B cell (primary cell): Measurements from ENCODE around the gene ADSS2. TPM values are rescaled to one million over a fixed set of nuclear protein-coding genes. Genes with fewer than 3 reads are reported as not detected.
"Not testable (repeated sequence)": the region's sequence is repeated elsewhere in the genome, so short reads cannot be mapped to it uniquely, and the experiment has no call there.

ENCODE experiments used
- ATAC-seq: fragments of 200-7000 bp; cut with Tn5 transposase; one replicate; pipeline ENCODE4 v1.10.0; 2021; ENCODE audit warnings: low read depth, mild to moderate bottlenecking, moderate number of reproducible peaks, moderate library complexity
- CTCF ChIA-PET: fragments of 350-600 bp; sonication (Branson Sonifier 250); formaldehyde crosslinking; loops from one replicate; lab custom pipeline; 2021; ENCODE audit warnings: antibody characterized with exemption, inconsistent platforms; lab: Charles Lee
- POLR2A ChIA-PET: fragments of 350-600 bp; sonication (Branson Sonifier 250); formaldehyde crosslinking; loops from one replicate; lab custom pipeline; 2021; ENCODE audit warnings: antibody characterized with exemption; lab: Charles Lee
- DNase-seq: peaks from one replicate; pipeline ENCODE4 v3.0.0; 2013
- H2AFZ ChIP-seq: 2 replicates; pipeline ENCODE4 v1.6.1; 2012; ENCODE audit warnings: mild to moderate bottlenecking, low read depth, low read length; ENCODE audit not compliant: insufficient read depth, poor library complexity, severe bottlenecking
- H3K27ac ChIP-seq, 2 donors: 1 replicate in 1 of 2; 2 replicates in 1 of 2; pipeline ENCODE4 v1.5.1; 2012 to 2013; ENCODE audit warnings: low read length in 2 of 2, mild to moderate bottlenecking in 2 of 2, moderate library complexity in 1 of 2
- H3K27me3 ChIP-seq, 4 experiments: fragments of 200-600 bp in 1 of 4; sonication (generic) in 1 of 4; replicated peaks in 1 of 4; 1 replicate in 2 of 4; 2 replicates in 2 of 4; pipeline versions ENCODE4 v1.6.1 to v1.7.0; 2013 to 2016; ENCODE audit warnings: low read length in 3 of 4, mild to moderate bottlenecking in 2 of 4, mixed read lengths in 1 of 4, moderate library complexity in 1 of 4; ENCODE audit not compliant: insufficient read depth in 4 of 4, control insufficient read depth in 3 of 4; ENCODE audit errors: control extremely low read depth in 1 of 4
- H3K36me3 ChIP-seq, 2 experiments: replicated peaks in 1 of 2; 1 replicate in 1 of 2; 2 replicates in 1 of 2; pipeline versions ENCODE4 v1.6.1 to v1.7.1; 2013; ENCODE audit warnings: low read length in 1 of 2; ENCODE audit not compliant: insufficient read depth in 2 of 2, control insufficient read depth in 1 of 2; ENCODE audit errors: control extremely low read depth in 1 of 2, extremely low read depth in 1 of 2
- H3K4me1 ChIP-seq, 2 donors: fragments of 200-600 bp in 1 of 2; sonication (generic) in 1 of 2; 1 replicate in 1 of 2; 2 replicates in 1 of 2; pipeline versions ENCODE4 v1.5.1 to v1.6.1; 2013 to 2017; ENCODE audit warnings: low read length in 2 of 2; ENCODE audit not compliant: control insufficient read depth in 2 of 2, insufficient read depth in 2 of 2
- H3K4me2 ChIP-seq: replicated peaks from 2 replicates; pipeline ENCODE3; 2012; ENCODE audit warnings: mild to moderate bottlenecking, low read depth, low read length; ENCODE audit not compliant: poor library complexity, severe bottlenecking
- H3K4me3 ChIP-seq, 5 experiments: fragments of 200-600 bp in 1 of 5; sonication (generic) in 1 of 5; 1 replicate in 3 of 5; 2 replicates in 2 of 5; pipeline versions ENCODE4 v1.5.1 to v1.7.0; 2011 to 2016; ENCODE audit warnings: low read length in 4 of 5, mild to moderate bottlenecking in 4 of 5, low read depth in 2 of 5, control low read depth in 1 of 5, moderate library complexity in 1 of 5; ENCODE audit not compliant: insufficient read depth in 1 of 5; ENCODE audit errors: control extremely low read depth in 1 of 5, extremely low read depth in 1 of 5
- H3K79me2 ChIP-seq: fragments of 200-600 bp; sonication (generic); one replicate; pipeline ENCODE4 v1.6.0; 2016; ENCODE audit warnings: low read length; ENCODE audit not compliant: control insufficient read depth, insufficient read depth
- H3K9ac ChIP-seq: fragments of 200-600 bp; sonication (generic); 2 replicates; pipeline ENCODE4 v1.6.1; 2017; ENCODE audit warnings: mild to moderate bottlenecking, low read length, moderate library complexity
- H3K9me3 ChIP-seq, 3 donors: one replicate each; pipeline versions ENCODE4 v1.6.1 to v1.7.1; 2013; ENCODE audit warnings: low read length in 2 of 3; ENCODE audit not compliant: control insufficient read depth in 2 of 3, insufficient read depth in 1 of 3; ENCODE audit errors: control extremely low read depth in 1 of 3
- H4K20me1 ChIP-seq: 2 replicates; pipeline ENCODE4 v1.6.0; 2012; ENCODE audit warnings: mild to moderate bottlenecking, low read length; ENCODE audit not compliant: insufficient read depth, control insufficient read depth, poor library complexity, severe bottlenecking
- H3K27ac Mint-ChIP-seq: one replicate; pipeline ENCODE4 v1.8.0; 2021; ENCODE audit warnings: mixed read lengths
- H3K27me3 Mint-ChIP-seq: one replicate; pipeline ENCODE4 v1.8.0; 2021; ENCODE audit warnings: mixed read lengths
- H3K4me1 Mint-ChIP-seq: one replicate; pipeline ENCODE4 v1.8.0; 2021; ENCODE audit warnings: mixed read lengths
- H3K4me3 Mint-ChIP-seq: one replicate; pipeline ENCODE4 v1.8.0; 2021; ENCODE audit warnings: mixed read lengths
- H3K9me3 Mint-ChIP-seq: one replicate; pipeline ENCODE4 v1.8.0; 2022; ENCODE audit warnings: mixed read lengths; ENCODE audit not compliant: insufficient read depth
- EZH2 ChIP-seq: IDR thresholded peaks from 2 replicates; pipeline ENCODE4 v1.6.1; 2012; ENCODE audit warnings: borderline replicate concordance, low read depth, mild to moderate bottlenecking, moderate library complexity, low read length; ENCODE audit not compliant: insufficient read depth, poor library complexity, severe bottlenecking
- WGBS: methylation state at CpG from one replicate; pipeline ENCODE4 v1.1.5; 2013; ENCODE audit warnings: missing lambda C conversion rate; ENCODE audit not compliant: insufficient coverage; 5-methylcytosine and 5-hydroxymethylcytosine counted together
- intact Hi-C: fragments of 100-400 bp; cut with micrococcal nuclease; formaldehyde crosslinking; loops from one replicate; pipeline ENCODE4 v1.10.0; 2022
- polyA minus RNA-seq: library from RNA; depleted of rRNA, polyadenylated mRNA; stranded (reverse); fragments of >200 nt; gene quantifications from 2 replicates; pipeline ENCODE4 v1.2.3, GENCODE V29; 2012
- polyA plus RNA-seq: library from polyadenylated mRNA; depleted of rRNA; stranded (reverse); fragments of >200 nt; gene quantifications from 2 replicates; pipeline ENCODE4 v1.2.3, GENCODE V29; 2012
- total RNA-seq, 2 donors: library from RNA; stranded (reverse); fragments of 120-200 nt in 1 of 2; gene quantifications; 1 replicate in 1 of 2; 2 replicates in 1 of 2; pipeline versions ENCODE4 v1.2.3 to v1.2.4, GENCODE V29; 2013 to 2022
- TF ChIP-seq, protein P1 (sequence below): fragments of 200-600 bp; IDR thresholded peaks from one replicate; pipeline ENCODE4 v1.8.0; 2022; ENCODE audit warnings: antibody characterized with exemption, mild to moderate bottlenecking

ADSS2 gene
- total RNA-seq (48.4 and 53.4 TPM in 2 replicates), polyA plus RNA-seq (13.0 and 24.3 TPM in 2 replicates), polyA minus RNA-seq (18.5 and 19.0 TPM in 2 replicates)
- total RNA-seq (2013): 49.7 TPM

DNA sequence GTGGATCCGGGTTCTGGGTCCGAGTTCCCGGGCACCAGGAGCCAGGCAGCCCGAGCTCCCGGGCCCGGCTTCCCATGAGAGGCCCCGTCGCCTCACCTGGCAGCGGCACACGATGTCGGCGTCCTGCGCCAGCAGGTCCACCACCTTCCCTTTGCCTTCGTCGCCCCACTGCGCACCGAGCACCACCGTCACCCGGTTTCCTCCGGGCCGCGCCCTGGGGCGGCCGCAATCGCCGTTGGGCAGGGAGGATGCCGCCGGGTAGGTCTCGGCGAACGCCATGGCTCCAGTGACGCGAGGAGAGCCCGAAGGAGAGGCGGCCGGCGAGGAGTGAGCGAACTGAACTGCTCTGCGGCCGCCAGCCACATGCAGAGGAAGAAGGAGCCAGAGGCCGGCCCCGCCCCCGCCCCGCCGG lies at the start of gene ADSS2:
TSS of gene ADSS2 (minus strand) at position 371 of the 412 bp plus-strand sequence. CDS start at position 279, 92 bp downstream.
- no peaks in the 10 kb centered on the region for H3K9me3 Mint-ChIP-seq
- H3K4me3 Mint-ChIP-seq: peak within 1 kb of the TSS; percentile 95
- Histone ChIP-seq H3K36me3 (peaks cover 0 to 13% of the 10 kb centered on the region in 2 experiments), H3K9me3 (no peaks in the 10 kb centered on the region), H2AFZ (peak within 1 kb of the TSS; percentile 90), H3K4me2 (peak within 1 kb of the TSS; percentile 98), H3K4me1 (peaks cover 17 to 18% of the 10 kb centered on the region in 2 donors), H3K4me3 (peak within 1 kb of the TSS; percentile 66 to 98 (median 89)), H4K20me1 (peaks cover 14% of the 10 kb centered on the region), H3K79me2 (peaks cover 45% of the 10 kb centered on the region), H3K9ac (peak within 1 kb of the TSS; percentile 97), H3K27me3 (no peaks in the 10 kb centered on the region), H3K27ac (peak within 1 kb of the TSS; percentile 92 to 94)
- H3K27ac Mint-ChIP-seq: peak within 1 kb of the TSS; percentile 94
- POLR2A ChIA-PET: interaction anchor here (1.4 to 1.7 kb wide), 2 partner anchors 10 to 520 kb away, joined by 6 to 7 read pairs; partner anchors contain the start of gene CATSPERE
- peaks cover 38% of the 10 kb centered on the region for H3K4me1 Mint-ChIP-seq
- CTCF ChIA-PET: no interaction called here
- intact Hi-C loops: loop anchor here (1.0 to 5.0 kb wide), 3 partner anchors 129 to 599 kb away; partner anchors contain the start of genes AKT3 and HNRNPU
- ATAC-seq (no peak), DNase-seq (no peak)
- TF ChIP-seq, protein P1, sequence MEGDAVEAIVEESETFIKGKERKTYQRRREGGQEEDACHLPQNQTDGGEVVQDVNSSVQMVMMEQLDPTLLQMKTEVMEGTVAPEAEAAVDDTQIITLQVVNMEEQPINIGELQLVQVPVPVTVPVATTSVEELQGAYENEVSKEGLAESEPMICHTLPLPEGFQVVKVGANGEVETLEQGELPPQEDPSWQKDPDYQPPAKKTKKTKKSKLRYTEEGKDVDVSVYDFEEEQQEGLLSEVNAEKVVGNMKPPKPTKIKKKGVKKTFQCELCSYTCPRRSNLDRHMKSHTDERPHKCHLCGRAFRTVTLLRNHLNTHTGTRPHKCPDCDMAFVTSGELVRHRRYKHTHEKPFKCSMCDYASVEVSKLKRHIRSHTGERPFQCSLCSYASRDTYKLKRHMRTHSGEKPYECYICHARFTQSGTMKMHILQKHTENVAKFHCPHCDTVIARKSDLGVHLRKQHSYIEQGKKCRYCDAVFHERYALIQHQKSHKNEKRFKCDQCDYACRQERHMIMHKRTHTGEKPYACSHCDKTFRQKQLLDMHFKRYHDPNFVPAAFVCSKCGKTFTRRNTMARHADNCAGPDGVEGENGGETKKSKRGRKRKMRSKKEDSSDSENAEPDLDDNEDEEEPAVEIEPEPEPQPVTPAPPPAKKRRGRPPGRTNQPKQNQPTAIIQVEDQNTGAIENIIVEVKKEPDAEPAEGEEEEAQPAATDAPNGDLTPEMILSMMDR: no peak
- TF ChIP-seq EZH2: no peak
- WGBS: under 1% methylated on average over 44 of the region's 45 CpGs
- H3K27me3 Mint-ChIP-seq: no peaks in the 10 kb centered on the region

DNA sequence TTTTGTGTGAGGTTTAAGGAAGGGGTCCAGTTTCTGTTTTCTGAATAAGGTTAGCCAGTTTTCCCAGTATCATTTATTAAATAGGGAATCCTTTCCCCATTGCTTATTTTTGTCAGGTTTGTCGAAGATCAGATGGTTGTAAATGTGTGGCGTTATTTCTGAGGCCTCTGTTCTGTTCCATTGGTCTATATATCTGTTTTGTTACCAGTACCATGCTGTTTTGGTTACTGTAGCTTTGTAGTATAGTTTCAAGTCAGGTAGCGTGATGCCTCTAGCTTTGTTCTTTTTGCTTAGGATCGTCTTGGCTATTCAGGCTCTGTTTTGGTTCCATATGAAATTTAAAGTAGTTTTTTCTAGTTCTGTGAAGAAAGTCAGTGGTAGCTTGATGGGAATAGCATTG lies 48.8 kb upstream of the ADSS2 start:
- H3K27me3 Mint-ChIP-seq, H3K27ac ChIP-seq, H3K4me1 ChIP-seq, CTCF ChIA-PET, intact Hi-C loops, H3K79me2 ChIP-seq, POLR2A ChIA-PET, H2AFZ ChIP-seq, H3K4me3 Mint-ChIP-seq, H3K27ac Mint-ChIP-seq, H3K9me3 Mint-ChIP-seq, ATAC-seq, H4K20me1 ChIP-seq, H3K4me2 ChIP-seq, H3K4me1 Mint-ChIP-seq, DNase-seq, H3K9me3 ChIP-seq, H3K9ac ChIP-seq, H3K27me3 ChIP-seq, H3K4me3 ChIP-seq, H3K36me3 ChIP-seq: not testable (repeated sequence)
- 90% methylated on average over 2 of the region's 4 CpGs for WGBS

DNA sequence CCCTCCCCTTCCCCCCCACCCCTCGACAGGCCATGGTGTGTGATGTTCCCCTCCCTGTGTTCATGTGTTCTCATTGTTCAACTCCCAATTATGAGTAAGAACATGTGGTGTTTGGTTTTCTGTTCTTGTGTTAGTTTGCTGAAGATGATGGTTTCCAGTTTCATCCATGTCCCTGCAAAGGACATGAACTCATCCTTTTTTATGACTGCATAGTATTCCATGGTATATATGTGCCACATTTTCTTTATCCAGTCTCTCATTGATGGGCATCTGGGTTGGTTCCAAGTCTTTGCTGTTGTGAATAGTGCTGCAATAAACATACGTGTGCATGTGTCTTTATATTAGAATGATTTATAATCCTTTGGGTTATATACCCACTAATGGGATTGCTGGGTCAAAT lies 47.8 kb upstream of the ADSS2 start:
- DNase-seq, H3K4me1 Mint-ChIP-seq, intact Hi-C loops, H3K27ac ChIP-seq, H3K4me1 ChIP-seq, CTCF ChIA-PET, H3K9me3 ChIP-seq, H3K4me2 ChIP-seq, H3K4me3 Mint-ChIP-seq, H3K4me3 ChIP-seq, POLR2A ChIA-PET, H3K27me3 ChIP-seq, H4K20me1 ChIP-seq, H3K79me2 ChIP-seq, H3K36me3 ChIP-seq, H2AFZ ChIP-seq, H3K9ac ChIP-seq, H3K27ac Mint-ChIP-seq, ATAC-seq, H3K27me3 Mint-ChIP-seq, H3K9me3 Mint-ChIP-seq: not testable (repeated sequence)
- no CpG with 5 or more reads among the region's 2 CpGs for WGBS
